GOT3 (cell line): Measurements from ENCODE around the gene LRRC1.

Experiments used
- DNase-seq: peaks from one replicate; lab custom pipeline; 2025; ENCODE audit warnings: mixed read lengths; lab: John Stamatoyannopoulos, UW

Gene LRRC1

DNA sequence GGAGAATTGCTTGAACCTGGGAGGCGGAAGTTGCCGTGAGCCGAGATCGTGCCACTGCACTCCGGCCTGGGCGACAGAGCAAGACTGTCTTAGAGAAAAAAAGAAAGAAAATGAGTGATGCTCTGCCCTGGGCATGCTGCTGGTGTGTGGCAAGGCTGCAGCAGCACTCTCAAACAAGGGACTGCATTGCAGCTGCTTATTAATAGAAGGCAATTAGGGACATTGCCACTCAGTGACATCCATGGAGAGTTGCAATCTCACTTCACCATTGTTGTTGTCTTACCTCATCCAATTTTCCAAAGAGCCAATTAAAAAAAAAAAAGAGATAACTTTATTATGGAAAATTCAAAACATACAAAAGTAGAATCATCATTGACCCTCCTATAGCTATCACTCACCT, 131.1 kb downstream of the LRRC1 start:
- DNase-seq = no peak

DNA sequence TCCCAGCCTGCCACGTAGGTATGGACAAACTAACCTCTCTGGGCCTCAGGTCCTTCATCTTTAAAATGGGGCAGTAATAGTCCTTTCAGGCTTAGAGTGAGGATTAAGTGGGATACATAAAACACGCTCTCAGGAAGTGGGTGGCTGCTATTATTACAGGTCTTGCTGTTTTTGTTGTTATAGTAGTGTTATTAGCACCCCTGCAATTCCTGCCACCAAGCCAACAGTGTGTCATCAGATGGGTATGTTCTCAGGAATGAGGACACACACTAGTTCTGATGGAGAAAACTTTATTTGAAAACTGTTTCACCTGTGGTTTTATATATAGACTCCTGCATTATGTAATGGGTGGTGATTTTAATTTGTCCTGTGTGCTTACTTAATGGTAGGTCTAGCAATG, 131.7 kb downstream of the LRRC1 start:
- no peak for DNase-seq

DNA sequence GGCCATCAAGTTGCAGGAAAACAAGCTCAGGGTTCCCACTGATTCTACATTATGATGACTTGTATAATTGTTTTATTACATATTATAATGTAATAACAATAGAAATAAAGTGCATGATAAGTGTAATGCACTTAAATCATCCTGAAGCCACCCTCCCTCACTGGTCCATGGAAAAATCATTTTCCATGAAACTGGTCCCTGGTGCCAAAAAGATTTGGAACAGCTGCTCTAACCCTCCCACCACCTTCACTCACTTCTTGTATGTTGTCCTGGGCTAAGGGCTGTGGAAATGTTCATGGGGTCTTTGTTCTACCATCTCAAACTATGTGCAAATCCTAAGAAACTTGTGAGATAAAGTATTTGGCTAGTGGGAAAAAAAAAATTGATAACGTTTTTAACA, 133.8 kb downstream of the LRRC1 start:
- no peak for DNase-seq

DNA sequence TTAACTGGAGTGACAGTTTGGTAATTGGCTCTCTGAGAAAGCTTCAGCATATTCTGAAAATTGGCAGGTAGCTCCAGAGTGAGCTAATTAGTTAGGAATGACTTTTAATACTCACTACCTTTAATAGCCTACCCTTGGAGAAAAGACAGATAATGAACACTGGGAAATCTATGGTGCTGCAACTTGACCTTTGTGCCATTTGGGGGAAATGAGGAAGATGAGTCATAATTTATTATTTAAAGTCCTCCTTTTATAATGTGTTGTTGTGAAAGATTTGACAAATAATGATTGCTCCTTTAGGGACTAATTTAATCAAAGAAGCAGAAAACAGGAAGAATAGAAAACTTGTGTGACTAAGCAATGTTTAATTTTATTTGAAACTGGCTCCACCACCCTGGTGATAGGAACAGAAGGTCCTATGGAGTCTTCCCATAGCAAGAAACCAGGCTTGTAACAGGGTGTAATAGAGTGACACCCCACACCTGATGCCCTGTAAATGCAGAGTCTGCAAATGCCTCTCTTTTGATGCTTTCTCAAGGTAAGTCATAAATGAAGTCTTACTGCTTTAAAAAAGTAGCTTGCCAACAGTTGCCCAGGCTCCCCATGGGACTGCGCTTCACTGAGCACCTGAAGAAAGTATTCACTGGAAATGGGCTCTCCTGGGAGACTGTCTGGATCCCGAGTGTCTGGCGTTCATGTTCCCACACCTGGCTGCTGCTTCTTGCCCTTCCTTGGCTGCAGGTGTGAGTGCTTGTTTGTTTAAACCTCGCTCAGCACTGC, 134.4 kb downstream of the LRRC1 start:
- DNase-seq = no peak

DNA sequence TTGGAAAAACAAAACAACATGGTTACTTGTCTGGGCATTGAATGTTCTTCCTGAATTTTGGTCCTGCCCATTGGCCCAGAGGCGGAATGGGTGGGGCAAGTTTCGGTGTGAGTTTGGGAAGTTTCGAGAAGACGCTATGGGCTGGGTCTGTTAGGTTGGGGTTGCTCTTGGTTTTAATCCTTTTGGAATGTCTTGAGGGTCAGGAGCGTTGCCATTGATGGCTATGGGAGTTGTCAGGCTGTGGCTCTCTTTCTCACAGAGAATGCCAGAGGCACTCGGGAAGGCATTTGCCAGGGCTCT, 135.0 kb downstream of the LRRC1 start:
- DNase-seq = no peak

DNA sequence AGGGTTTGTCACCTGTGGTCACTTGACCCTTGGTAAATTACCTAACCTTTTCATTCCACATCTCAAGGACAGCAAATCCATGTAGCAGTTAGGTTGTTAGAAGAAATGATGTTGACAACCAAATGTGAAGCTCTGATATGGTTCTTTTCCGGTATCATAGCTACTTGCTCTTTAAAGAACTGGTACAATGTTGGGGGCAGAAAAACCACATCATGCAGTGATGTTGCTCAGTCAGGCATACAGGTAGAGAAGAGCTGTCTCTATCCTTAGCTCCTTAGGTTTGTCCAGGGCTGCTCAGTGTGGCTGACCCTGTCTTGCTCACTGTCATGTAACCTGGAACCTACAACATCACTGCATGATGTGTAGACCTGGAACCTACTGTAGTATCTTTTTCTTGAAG, 135.5 kb downstream of the LRRC1 start:
- DNase-seq = no peak

DNA sequence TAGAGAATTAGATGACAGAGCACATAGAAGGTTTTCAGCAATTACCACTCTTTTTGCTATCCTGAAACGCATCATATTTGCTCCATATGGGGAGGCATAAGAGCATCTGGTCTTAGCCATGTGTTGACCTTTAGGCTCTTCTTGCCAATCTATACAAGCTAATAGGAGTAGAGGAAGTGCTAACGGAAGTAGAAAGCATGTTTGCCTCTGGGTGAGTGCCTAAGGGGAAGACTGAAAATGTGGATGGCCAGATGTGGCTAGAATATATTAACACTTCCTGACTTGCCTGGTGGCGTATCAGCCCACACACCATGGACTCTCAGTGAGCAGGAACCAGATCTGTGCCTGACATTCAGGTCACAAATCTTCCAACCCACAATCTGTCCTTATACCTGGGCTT, 136.3 kb downstream of the LRRC1 start:
- DNase-seq = no peak

DNA sequence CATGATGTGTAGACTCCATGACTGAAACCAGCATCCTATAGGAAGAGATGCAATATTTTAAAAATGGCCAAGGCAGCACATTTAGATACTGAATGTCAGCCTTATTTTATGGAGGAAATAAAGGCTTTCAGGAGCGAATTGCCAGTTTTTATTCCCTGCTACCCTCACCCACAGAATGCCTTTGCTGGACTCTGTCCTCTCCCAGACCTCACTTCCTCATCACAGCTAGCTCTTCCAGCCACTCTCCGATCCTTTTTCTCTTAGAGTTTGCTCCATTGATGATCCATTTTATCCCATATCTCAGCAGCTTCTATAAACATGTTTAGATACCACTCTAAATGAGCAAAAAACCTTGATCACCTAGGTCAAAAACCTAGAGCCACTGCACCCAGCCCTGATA, 137.7 kb downstream of the LRRC1 start:
- no peak for DNase-seq

DNA sequence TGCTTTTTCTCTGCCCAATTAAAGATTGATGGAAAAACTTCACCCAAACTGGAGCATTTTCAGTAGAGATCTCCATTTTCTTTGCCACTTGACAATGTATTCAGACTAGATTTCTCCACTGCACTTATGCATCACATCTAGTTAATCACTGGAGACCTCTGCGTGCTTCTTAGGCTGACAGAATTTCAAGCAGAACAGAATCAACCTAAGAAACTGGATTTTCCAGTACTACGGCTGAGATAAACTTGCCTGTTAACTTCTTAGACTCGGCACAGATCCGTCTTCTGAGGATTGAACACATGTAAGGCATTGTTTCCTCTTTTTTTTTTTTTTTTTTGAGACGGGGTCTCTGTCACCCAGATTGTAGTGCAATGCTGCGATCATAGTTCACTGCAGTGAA, 139.2 kb downstream of the LRRC1 start:
- DNase-seq = no peak

DNA sequence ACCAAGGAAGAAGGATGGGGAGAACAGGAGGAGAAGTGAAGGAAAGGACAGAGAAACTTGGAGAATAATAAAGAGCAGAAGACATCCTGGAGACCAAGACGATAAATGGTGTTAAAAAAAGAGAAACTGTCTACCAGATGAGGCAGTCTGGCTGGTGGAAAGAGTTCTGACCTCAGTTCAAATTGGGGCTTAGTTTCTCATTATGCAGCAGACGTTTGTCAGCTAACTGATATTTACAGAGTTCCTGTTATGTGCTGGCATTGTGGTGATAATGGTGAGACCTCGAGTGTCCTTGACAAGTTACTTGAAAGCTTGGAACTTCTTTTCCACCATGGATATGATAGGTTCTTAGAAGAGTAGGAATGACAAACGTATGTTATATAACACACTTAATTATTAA, 142.7 kb downstream of the LRRC1 start:
- DNase-seq = no peak

DNA sequence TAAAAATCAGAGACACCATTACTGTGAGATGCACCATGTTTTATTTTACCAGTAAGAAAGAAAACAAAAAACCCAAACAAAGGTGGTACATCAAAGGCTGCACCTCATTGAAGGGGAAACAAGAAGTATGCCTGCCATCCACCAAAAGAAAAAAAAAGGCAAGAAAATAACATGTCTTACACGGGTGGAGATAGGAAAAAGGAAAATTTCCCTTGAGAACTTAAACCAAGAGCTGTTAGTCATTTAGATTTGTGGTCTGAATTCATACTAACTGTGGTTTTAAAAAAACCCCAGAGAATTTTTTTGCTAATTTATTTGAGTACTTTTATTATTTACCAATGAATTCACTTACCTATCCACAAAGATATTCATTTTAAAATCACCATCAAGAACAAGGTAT, 144.0 kb downstream of the LRRC1 start:
- DNase-seq = no peak

DNA sequence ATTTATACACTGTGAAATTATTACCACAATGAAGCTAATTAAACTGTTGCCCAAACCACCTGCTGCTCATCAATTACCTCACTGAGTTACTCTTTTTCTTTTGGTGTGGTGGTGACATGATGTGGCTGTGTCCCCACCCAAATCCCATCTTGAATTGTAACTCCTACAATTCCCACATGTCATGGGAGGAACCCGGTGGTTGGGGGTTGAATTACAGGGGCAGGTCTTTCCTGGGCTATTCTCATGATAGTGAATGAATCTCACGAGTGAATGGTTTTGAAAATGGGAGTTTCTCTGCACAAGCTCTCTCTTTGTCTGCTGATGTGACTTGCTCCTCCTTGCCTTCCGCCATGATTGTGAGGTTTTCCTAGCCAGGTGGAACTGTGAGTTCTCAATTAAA, 145.0 kb downstream of the LRRC1 start:
- DNase-seq = no peak

DNA sequence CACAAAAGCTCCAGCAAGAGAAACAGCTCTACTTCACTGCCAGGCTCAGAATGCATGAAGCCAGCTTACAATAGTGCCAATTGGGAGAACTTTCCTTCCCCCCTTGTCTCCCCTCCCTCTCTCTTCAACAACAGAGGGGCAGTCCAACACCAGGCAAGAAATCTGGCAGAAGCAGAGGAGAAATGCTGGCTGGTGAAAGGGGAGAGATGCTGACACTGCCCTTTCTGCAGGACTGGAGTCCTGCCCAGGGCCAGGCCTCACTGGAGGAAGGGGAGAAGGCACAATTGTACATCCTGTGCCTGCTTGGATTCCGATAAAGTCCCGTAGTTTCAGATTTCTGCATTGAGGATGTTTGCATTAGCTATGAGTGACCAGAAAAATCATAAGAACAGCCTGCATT, 148.6 kb downstream of the LRRC1 start:
- no peak for DNase-seq

DNA sequence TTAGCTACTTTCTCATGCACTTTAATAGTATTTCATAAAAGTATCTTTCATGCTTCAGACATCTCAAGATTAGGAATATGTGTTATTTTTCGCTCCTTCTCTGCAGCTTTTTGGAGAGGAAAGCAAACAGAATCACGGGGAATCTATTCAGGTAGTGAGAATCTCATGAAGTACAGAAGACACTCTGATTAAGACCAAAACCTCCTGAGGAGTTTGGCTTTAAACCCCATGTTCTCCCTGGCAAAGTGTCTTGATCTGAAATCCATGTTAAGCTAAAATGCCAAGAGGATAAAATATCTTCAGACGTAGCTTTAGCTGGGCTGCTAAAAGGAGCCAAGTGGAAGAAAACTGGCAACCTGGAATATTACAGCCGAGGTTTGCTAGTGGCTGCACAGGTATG, 149.3 kb downstream of the LRRC1 start:
- no peak for DNase-seq

DNA sequence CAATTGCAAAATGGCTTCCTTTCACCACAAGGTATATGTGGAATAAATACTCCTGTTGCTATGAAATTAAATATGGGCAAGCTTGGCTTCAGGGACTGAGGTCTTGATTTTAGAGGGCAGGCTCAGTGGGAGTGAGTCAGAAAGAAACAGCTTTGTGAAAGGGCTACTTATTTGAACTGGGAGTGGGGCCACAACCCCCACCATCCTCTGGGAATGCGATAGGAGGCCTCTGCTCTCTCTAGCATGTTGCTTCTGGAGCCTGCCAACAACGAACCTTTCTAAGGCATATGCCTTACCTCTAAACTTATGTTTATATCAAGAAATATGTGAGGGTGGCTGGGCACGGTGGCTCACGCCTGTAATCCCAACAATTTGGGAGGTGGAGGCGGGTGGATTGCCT, 149.7 kb downstream of the LRRC1 start:
- DNase-seq = no peak

DNA sequence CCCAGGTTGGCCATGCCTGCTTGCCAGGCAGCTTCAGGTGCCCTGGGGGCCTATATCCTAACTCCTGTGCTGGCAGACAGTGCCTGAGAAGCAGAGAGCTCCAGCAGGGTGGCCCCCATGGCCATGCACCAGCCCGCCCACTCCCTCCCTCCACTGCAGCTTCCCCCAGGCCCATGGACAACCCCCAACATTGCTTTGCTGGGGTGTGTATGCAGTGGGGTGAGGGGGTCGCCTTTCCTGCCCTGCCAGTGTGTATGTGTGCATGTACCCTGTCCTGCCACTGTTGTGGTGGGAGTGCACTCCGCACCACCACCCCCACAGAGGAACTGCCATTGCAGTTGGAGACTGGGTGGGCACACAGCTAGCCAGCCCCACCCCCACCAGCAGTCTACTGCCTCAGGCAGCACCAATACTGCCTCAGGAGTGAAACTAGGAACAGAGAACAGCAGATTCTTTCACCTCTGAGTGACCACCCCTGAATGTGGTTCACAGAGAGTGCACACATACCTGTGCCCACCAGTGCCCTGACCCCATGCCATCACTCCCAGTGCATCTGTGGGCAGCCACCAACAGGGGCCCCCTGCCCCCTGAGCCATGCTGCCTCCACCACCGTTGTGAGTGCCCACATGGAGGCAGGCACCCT, 151.1 kb downstream of the LRRC1 start:
- no peak for DNase-seq

DNA sequence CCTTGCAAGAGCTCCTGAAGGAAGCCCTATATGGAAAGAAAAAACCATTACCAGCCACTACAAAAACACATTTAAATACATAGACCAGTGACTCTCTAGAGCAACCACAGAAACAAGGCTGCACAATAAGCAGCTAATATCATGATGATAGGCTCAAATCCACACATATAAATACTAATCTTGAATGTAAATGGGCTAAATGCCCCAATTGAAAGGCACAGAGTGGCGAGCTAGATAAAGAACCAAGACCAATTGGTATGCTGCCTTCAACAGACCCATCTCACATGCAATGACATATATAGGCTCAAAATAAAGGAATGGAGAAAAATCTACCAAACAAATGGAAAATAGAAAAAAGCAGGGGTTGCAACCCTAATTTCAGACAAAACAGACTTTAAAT, 153.0 kb downstream of the LRRC1 start:
- DNase-seq = no peak

DNA sequence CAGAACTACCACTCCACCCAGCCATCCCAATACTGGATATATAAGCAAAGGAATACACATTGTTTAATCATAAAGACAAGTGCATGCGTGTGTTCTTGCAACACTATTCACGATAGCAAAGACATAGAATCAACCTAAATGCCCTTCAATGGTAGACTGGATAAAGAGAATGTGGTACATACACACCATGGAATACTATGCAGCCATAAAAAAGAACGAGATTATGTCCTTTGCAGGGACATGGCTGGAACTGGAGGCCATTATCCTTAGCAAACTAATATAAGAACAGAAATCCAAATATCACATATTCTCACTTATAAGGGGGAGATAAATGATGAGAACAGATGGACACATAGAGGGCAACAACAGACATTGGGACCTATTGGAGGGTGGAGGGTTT, 156.6 kb downstream of the LRRC1 start:
- DNase-seq = no peak

DNA sequence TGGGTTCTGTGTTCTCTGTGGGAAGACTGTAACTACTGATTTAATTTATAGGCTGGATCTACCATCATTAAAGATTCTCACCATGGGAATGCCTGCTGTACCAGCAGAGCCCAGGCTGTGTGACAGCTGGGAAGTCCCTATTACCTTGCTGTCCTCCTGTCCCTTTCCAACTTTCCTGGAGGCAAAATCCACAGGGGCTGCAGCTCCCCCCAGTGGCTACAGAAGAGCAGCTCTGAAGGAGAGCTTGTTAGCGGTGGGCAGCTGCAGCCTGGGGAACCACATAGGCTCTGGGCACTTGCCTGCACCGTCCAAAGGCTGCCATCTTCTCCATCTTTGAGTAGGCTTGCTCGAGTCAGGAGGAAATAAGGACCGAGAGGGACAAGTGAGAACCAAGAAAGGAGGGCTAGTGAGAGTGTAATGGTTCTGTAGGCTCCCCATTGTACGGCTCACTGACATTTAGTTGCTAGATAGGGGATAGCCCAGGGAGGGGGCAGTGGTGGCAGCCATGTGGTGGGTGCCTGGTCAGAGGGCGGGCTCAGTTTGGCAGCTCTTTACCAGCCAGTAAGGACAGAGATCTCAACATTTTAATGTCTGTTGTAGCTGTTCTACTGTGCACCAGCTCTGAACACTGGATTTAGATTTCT, 161.4 kb downstream of the LRRC1 start:
- DNase-seq = no peak

DNA sequence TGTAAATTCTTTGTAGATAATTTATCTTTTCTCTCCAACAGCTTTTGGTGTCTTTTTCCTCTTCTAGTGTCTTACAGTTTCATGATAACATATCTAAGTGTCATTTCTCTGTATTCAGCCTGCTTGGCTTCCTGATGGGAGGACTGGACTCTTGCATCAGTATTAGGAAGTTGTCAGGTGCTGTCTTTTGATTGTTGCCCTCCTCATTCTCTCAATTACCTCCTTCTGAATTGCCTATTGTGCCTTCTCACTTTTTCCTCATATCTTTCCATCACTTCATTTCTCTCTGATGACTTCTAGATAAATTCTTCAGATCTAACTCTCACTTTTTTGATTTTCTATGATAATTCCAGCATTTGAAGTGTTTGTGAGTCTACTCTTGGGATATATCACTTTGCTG, 162.0 kb downstream of the LRRC1 start:
- DNase-seq = no peak

DNA sequence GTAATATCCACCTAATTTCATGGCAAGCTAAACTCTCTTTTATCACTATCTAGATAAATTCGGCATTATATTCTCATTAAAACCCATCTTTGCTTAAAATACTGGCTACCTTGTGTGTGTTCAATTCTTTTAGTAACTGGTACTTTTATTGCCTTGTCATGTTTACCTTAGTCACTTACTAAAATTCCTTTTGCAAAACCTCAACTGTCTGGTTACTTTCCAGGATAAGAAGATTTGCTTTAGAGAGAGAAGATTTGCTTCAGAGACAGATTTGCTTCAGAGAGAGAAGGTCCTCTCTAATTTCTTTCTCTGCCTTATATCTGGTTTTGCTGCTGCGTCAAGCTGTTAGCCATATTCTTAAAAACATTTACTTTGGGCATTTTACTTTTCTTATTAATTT, 164.9 kb downstream of the LRRC1 start:
- DNase-seq = no peak

DNA sequence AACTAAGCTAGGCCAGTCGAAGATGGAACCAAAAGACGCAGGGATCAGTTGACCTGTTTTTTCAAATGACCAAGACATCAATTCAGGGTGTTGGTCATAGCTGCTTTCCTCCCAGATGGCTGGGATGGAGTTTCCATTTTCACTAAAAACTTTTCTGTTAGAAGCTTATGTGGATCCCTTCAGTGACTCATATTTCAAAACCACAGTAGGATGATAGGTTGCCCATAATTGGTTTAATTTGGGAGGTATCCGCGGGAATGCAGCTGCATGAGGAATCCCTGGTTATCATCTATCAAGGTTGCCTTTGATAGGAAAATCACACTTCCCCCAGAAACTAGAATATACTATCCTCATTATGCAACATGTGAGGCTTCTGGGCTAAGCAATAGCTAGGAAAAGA, 165.5 kb downstream of the LRRC1 start:
- no peak for DNase-seq

DNA sequence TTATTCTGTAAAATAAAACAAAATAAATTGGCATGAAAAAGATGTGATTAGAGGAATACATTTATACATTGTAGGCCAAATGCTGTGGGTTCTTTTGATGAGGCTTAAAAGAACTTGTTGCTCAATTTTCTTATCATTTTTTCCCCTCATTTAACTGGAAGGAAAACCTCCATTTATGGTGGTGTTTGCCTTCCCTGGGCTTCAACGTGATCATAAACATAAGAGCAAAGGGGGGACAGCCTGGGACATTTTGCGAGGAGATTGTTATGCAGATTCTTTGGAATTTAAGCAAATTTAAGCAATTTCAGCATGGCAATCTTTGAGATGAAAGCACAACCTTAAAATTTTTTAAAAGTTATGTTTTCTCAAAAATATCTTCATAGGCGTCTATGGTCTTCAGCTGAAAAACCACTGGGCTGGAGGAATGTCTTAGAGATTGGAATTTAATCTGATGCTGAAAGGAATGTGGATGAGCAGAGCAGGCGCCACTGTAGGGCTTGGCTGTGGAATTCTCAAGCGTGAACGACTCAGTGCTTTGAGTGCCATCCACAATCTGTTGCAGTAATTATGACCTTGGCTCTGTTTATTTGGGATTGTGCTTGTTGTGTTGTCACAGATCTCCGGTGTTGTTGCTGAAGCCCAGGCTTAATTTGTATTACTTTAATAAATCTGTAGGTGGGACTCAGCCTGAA, 167.0 kb downstream of the LRRC1 start:
- no peak for DNase-seq
